Measurements from ENCODE around the gene KRT36. TPM values are rescaled to one million over a fixed set of nuclear protein-coding genes. Genes with fewer than 3 reads are reported as not detected.

KRT36 gene
- total RNA-seq, 1 experiment from 2014 or later, result not detected

DNA sequence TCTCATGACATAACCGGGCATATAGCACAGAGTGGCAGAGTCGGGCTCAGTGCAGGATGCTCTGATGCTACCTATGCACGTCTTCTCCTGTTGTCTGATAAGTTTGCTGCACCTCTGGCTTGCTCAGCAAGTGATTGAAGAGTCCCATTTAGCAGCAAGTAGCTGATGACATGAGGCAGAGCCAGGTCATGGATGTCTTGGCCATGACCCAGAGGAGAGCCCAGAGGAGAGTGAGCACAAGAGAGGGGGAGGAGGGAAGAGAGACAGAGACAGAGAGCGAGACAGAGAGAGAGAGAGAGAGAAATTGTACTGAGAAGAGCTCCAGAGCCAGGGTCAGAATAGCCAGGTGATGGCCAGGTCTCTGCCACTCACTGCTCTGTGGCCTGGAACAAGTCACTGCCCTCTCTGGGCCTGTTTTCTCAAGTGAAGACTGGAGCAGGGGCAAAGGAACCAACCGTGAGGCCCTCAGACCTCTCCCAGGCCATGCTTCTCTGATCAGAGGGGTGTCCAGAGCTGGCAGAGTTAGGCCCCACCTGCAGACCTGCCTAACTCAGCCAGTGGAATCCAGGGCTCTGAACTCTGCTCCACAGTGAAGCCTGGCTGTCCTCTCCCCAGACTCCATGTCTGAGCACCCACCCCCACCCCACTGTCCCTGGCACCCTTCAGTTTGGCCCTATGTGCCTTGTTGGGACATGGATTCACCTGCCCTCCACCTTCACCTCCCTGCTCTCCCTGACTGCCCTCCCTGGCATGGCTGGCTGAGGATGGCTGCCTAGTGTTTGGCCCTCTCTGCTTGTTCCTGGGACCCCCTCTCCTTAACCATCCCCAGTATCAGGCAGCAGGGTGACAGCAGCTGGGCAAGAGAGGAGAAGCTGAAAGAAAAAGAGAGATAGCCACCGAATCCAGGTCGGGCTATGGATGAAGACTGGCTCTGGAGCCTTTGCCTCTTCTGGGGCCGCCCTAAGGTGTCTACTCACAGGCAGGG is 4.5 kb downstream of the KRT36 start:
- intact Hi-C loops (cut with micrococcal nuclease), result no loop called here
- CTCF ChIA-PET, result interaction anchor here (0.7 to 2.2 kb wide), 3 partner anchors 9 to 576 kb away, joined by 4 to 7 read pairs (median 4); no protein-coding TSS in a partner anchor
- POLR2A ChIA-PET, result interaction anchor here (0.6 to 0.7 kb wide), 2 partner anchors 22 to 164 kb away, joined by 3 read pairs; no protein-coding TSS in a partner anchor

DNA sequence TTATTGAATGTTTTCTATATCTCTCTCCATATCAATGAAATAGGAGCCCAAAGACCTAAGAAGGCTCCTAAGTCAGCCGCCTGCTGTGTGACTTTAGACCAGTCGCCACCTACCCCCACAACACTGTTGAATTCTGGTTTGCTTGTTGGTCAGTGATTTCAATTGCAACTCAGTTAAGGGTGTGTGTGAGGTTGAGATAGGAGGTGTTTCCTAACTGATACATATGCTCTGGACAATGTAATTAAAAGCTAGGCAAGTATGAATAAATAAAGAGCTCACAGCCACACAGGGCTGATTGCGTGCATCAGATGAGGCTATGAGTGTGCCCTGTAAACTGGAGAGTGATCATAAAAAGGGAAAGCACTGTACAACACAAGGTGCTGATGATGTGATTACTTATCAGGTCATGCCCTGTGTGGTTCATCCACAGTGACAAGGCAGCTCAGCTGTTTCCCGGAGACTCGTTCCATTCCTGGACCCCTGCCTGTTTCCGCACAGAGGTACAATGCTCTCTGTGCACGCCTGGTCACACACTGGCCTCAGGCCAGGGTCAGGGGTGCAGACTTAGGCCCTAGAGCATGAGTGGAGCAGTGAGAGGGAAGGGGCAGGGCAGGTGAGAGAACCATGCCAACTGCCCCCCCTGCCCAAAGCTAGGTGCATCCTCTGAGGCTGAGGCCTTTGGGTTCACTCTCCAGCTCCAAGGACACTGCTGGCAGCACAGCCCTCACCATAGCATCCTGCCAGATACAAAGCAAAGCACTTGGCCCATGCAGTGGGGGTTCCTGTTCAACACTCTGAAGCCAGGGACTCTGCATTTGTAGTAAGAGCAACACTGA is 5.5 kb downstream of the KRT36 start:
- Mint-ChIP-seq H3K4me3 (ENCODE audit: unreplicated experiment) (no peak overlapping the region), H3K4me1 (ENCODE audit: insufficient read depth, unreplicated experiment) (no peaks in the 10 kb centered on the region), H3K27ac (ENCODE audit: low read depth, unreplicated experiment) (no peak overlapping the region), H3K27me3 (ENCODE audit: insufficient read depth, unreplicated experiment) (no peaks in the 10 kb centered on the region), H3K9me3 (ENCODE audit: unreplicated experiment) (no peaks in the 10 kb centered on the region), H3K36me3 (ENCODE audit: insufficient read depth, unreplicated experiment) (no peaks in the 10 kb centered on the region)
- TF ChIP-seq, protein P1, sequence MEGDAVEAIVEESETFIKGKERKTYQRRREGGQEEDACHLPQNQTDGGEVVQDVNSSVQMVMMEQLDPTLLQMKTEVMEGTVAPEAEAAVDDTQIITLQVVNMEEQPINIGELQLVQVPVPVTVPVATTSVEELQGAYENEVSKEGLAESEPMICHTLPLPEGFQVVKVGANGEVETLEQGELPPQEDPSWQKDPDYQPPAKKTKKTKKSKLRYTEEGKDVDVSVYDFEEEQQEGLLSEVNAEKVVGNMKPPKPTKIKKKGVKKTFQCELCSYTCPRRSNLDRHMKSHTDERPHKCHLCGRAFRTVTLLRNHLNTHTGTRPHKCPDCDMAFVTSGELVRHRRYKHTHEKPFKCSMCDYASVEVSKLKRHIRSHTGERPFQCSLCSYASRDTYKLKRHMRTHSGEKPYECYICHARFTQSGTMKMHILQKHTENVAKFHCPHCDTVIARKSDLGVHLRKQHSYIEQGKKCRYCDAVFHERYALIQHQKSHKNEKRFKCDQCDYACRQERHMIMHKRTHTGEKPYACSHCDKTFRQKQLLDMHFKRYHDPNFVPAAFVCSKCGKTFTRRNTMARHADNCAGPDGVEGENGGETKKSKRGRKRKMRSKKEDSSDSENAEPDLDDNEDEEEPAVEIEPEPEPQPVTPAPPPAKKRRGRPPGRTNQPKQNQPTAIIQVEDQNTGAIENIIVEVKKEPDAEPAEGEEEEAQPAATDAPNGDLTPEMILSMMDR (IDR thresholded peaks at IDR 0.05; ENCODE audit: unreplicated experiment), result no peak
- POLR2A ChIA-PET, result interaction anchor here (0.7 kb wide), 1 partner anchor 23 kb away, joined by 3 read pairs; no protein-coding TSS in a partner anchor
- DNase-seq (ENCODE audit: unreplicated experiment), result no peak
- BruUV-seq (replicated peaks), result no TSS peak
- CTCF ChIA-PET, result interaction anchor here (1.1 to 2.2 kb wide), 2 partner anchors 65 to 575 kb away, joined by 4 to 7 read pairs; no protein-coding TSS in a partner anchor
- intact Hi-C loops (cut with micrococcal nuclease), result no loop called here

More for the DNA sequence above, 4.5 kb downstream of the KRT36 start:
- DNase-seq (ENCODE audit: unreplicated experiment), result no peak
- H3K4me1 Mint-ChIP-seq (ENCODE audit: insufficient read depth, unreplicated experiment), result no peaks in the 10 kb centered on the region
- H3K27ac Mint-ChIP-seq (ENCODE audit: low read depth, unreplicated experiment), result no peak overlapping the region
- H3K27me3 Mint-ChIP-seq (ENCODE audit: insufficient read depth, unreplicated experiment), result no peaks in the 10 kb centered on the region
- TF ChIP-seq, protein P1 (IDR thresholded peaks at IDR 0.05; ENCODE audit: unreplicated experiment), result no peak
- no peak overlapping the region for H3K4me3 Mint-ChIP-seq (ENCODE audit: unreplicated experiment)
- no peaks in the 10 kb centered on the region for H3K36me3 Mint-ChIP-seq (ENCODE audit: insufficient read depth, unreplicated experiment)
- BruUV-seq (replicated peaks), result no TSS peak
- H3K9me3 Mint-ChIP-seq (ENCODE audit: unreplicated experiment), result no peaks in the 10 kb centered on the region

DNA sequence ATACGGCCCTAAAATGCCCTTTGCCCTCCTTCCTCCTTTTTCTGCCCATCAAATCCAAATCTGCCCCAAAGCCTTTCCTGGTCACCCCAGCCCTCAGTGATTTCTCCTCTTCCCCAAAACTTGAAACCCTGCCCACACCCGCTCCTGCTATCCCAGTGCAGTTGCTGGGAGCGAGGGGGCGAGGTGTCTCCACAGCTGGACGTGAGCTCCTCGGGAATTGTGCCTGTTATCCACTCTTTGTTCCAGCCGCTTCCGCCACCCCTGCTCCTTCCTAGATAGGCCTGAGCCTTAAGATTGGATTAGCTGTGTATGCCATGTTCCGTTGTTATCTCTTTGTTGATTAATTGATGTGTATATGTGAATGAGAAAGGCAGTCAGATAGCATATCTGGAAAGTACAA is 6.2 kb downstream of the KRT36 start:
- BruUV-seq (replicated peaks), result no TSS peak

More for the DNA sequence above, 6.2 kb downstream of the KRT36 start:
- no peak for DNase-seq (ENCODE audit: unreplicated experiment)
- no peak overlapping the region for H3K27ac Mint-ChIP-seq (ENCODE audit: low read depth, unreplicated experiment)
- CTCF ChIA-PET, result interaction anchor here (0.8 to 2.2 kb wide), 2 partner anchors 9 to 65 kb away, joined by 4 to 7 read pairs; no protein-coding TSS in a partner anchor
- no peak overlapping the region for H3K4me3 Mint-ChIP-seq (ENCODE audit: unreplicated experiment)
- H3K36me3 Mint-ChIP-seq (ENCODE audit: insufficient read depth, unreplicated experiment), result no peaks in the 10 kb centered on the region
- H3K9me3 Mint-ChIP-seq (ENCODE audit: unreplicated experiment), result no peaks in the 10 kb centered on the region
- H3K27me3 Mint-ChIP-seq (ENCODE audit: insufficient read depth, unreplicated experiment), result no peaks in the 10 kb centered on the region
- TF ChIP-seq, protein P1 (IDR thresholded peaks at IDR 0.05; ENCODE audit: unreplicated experiment), result no peak
- POLR2A ChIA-PET, result interaction anchor here (0.7 kb wide), 1 partner anchor 574 kb away, joined by 3 read pairs; no protein-coding TSS in a partner anchor
- H3K4me1 Mint-ChIP-seq (ENCODE audit: insufficient read depth, unreplicated experiment), result no peaks in the 10 kb centered on the region
- intact Hi-C loops (cut with micrococcal nuclease), result no loop called here
